Stimulated activated CD8-positive, alpha-beta memory T cell treated with anti-CD3 and anti-CD28 coated beads, Interleukin-7, amount 100 ng/mL, for 24 hours (primary cell): ENCODE measurements around the gene GDPD4.
"Not testable (repeated sequence)": the region's sequence is repeated elsewhere in the genome, so short reads cannot be mapped to it uniquely, and the experiment has no call there.

Experiments used
- DNase-seq: peaks from one replicate; pipeline ENCODE4 v3.0.0-alpha.2; 2020; ENCODE audit warnings: low read depth

The GDPD4 gene

GRCh38 chr11:77301510-77301909, at the start of gene GDPD4:
Gene GDPD4 (minus strand): TSS chr11:77301686. CDS start chr11:77285137, 16,549 bp downstream.
- DNase-seq, result no peak

- DNase-seq, result no peak
Observed at GRCh38 chr11:77347948-77348347, 46.5 kb upstream of the GDPD4 start.

- no peak for DNase-seq
Observed at GRCh38 chr11:77346906-77347603, 45.6 kb upstream of the GDPD4 start.

GRCh38 chr11:77345621-77346020, 44.1 kb upstream of the GDPD4 start:
- no peak for DNase-seq

- DNase-seq, result no peak
Observed at GRCh38 chr11:77340501-77340900, 39.0 kb upstream of the GDPD4 start.

- no peak for DNase-seq
Observed at GRCh38 chr11:77332259-77332658, 30.8 kb upstream of the GDPD4 start.

- DNase-seq, result no peak
Observed at GRCh38 chr11:77325159-77325558, 23.7 kb upstream of the GDPD4 start.

- DNase-seq, result no peak
Observed at GRCh38 chr11:77324508-77324907, 23.0 kb upstream of the GDPD4 start.

- no peak for DNase-seq
Observed at GRCh38 chr11:77322926-77323590, 21.6 kb upstream of the GDPD4 start.

GRCh38 chr11:77322506-77322905, 21.0 kb upstream of the GDPD4 start:
- DNase-seq, result no peak

GRCh38 chr11:77320351-77320750, 18.9 kb upstream of the GDPD4 start:
- DNase-seq, result no peak

- DNase-seq, result no peak
Observed at GRCh38 chr11:77318600-77318999, 17.1 kb upstream of the GDPD4 start.

GRCh38 chr11:77316733-77317342, 15.4 kb upstream of the GDPD4 start:
- DNase-seq, result no peak

GRCh38 chr11:77312107-77312506, 10.6 kb upstream of the GDPD4 start:
- no peak for DNase-seq

GRCh38 chr11:77311701-77312100, 10.2 kb upstream of the GDPD4 start:
- no peak for DNase-seq

- DNase-seq, result no peak
Observed at GRCh38 chr11:77310721-77311120, 9.2 kb upstream of the GDPD4 start.

- DNase-seq, result no peak
Observed at GRCh38 chr11:77309401-77310085, 8.1 kb upstream of the GDPD4 start.

GRCh38 chr11:77308838-77309237, 7.4 kb upstream of the GDPD4 start:
- no peak for DNase-seq

GRCh38 chr11:77303328-77303727, 1.8 kb upstream of the GDPD4 start:
- DNase-seq, result no peak

- DNase-seq, result no peak
Observed at GRCh38 chr11:77302752-77303151, 1.3 kb upstream of the GDPD4 start.

- DNase-seq, result no peak
Observed at GRCh38 chr11:77300695-77301094, 791 bp downstream of the GDPD4 start.

GRCh38 chr11:77300028-77300427, 1.5 kb downstream of the GDPD4 start:
- not testable (repeated sequence) for DNase-seq

GRCh38 chr11:77299528-77299993, 1.9 kb downstream of the GDPD4 start:
- DNase-seq, result no peak
